SIG-M5 treated with dmso at 0.1 percent for 504 hours (cell line): Measurements from ENCODE around the gene C5orf24.
"Not testable (repeated sequence)": the region's sequence is repeated elsewhere in the genome, so short reads cannot be mapped to it uniquely, and the experiment has no call there.

Experiments
- DNase-seq: peaks from one replicate; lab custom pipeline; 2025; ENCODE audit not compliant: unreplicated experiment; lab: John Stamatoyannopoulos, UW

Gene C5orf24

DNA sequence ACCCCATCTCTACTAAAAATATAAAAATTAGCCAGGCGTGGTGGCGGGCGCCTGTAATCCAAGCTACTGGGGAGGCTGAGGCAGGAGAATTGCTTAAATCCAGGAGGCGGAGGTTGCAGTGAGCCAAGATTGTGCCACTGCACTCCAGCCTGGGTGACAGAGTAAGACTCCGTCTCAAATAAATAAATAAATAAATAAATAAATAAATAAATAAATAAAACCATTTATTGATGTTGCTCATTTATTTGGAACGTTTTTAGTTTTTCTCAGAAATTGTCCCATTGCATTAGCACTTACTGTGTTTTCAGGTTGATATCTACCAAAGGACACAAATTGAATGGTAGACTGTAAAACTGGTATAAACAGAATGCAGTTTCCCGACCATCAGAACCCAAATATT lies 10.7 kb downstream of the C5orf24 start:
- not testable (repeated sequence) for DNase-seq

DNA sequence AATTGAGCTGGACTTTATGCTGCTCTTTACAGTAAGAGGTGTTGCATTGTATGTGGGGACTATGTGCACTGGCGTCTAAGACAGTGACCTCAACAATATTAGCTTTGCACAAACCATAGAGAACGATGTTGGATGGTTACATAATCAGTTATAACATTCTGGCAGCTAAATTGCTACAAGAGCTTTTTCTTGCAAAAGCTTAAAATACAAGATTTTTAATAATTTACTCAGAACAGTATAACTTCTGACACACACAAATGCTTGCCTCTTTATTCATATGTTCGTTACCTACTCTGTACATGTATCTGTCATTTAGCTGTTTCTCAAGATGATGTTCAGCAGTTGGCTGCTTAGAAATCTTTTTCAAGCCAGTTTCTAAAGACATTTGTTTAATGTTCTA lies 11.6 kb downstream of the C5orf24 start:
- DNase-seq: no peak

DNA sequence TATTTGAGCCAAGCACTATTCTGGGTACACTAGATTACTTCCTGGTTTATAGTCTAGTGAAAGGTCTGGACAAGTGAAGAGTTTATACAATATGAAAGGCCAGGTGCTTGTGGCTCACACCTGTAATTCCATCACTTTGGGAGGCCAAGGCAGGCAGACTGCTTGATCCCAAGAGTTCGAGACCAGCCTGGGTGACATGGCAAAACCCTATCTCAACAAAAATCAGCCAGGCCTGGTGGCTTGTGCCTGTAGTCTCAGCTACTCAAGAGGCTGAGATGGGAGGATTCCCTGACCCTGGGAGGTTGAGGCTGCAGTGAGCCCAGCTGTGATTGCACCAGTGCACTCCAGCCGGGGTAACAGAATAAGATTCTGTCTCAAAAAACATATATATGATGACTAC lies 18.9 kb downstream of the C5orf24 start:
- no peak for DNase-seq

DNA sequence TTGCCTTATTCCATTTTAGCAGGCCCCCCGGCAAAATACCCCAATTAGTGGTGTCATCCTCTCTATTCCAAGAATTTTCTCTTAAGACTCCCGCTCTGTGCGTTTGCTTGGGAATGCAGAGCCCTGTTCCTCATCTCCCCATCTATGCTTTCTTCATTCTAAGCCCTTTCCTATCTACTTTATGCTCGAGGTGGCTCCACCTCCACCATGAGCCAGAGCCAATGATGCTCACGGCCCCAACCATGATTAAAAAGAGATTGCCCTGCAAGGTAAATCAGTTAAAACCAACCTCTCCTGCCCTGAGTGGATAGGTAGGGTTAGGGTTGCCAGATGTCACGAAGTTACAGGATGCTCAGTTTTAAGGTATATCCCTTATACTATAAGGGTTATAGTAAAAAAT lies 27.7 kb downstream of the C5orf24 start:
- no peak for DNase-seq

DNA sequence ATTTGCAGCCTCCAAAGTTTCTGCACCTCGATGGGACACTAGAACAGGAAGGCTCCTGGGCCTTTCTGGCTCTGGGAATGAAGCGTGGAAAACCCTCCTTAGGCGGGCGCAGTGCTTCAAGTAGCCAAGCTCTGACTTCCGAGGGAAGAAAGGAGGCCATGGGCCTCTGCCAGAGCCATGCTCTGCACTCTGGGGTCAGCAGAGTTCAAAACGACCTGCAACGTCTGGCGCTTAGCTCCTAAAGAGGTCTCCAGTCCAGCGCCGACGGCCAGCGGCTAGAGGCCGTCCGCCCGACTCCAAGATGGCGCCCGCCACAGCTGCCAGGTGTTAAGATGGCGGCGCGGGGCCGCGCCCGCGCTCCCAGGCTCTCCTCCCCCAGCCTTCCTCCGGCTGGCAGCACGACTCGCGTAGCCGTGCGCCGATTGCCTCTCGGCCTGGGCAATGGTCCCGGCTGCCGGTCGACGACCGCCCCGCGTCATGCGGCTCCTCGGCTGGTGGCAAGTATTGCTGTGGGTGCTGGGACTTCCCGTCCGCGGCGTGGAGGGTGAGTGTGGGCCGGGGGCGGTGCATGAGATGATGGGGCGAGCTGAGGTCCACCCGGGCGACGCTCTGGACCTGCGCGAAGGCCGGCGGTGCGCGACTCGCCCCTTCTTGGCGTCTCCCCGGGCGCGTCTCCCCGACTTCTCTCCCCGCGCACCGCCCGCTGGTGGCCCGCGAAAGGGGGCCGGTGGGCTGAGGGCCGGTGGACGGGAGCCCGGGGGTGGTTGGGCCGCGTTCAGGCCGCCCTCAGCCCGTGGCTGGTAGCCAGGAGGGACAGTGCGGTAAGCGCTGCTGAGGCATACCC lies 28.4 kb downstream of the C5orf24 start, which contains the start of gene TXNDC15:
Gene TXNDC15 (plus strand): TSS at position 385 of the 844 bp plus-strand sequence. CDS start 57 bp downstream, at position 442.
- peak; percentile 77 for DNase-seq

DNA sequence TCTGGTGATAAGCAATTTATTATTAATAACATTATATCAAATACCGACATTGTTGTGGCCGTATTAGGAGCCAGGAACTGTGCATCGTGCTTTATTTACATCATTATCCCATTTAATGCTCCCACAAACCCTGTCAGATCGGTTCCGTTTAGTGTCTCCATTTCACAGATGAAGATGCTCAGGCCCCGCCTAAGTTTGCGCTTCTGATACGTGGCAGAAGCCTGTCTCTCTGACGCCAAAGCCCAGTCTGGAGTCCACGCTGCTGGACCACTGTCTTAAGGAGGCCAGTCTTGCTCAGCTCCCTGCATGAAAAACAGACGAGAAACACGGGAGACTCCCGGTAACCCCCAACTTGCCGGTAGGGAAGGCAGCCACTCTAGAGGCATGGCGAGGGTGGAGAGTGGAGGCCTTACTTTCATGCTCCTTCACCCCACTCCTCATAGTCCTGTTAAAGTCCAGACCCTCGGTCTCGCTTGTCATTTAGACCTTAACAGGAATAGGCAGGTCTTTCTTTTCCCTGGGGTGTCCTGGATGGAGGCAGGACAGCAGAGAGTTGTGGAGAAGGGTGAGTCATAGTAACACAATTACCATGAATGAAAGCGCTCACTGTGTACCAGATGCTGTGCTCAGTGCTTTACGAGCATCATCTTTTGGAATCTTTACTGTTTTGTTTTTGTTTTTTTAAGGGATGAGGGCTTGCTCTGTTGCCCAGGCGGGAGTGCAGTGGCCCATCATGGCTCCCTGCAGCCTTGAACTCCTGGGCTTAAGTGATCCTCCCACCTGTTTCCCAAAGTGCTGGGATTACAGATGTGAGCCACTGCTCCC lies 29.3 kb downstream of the C5orf24 start:
- DNase-seq: peak; percentile 34

DNA sequence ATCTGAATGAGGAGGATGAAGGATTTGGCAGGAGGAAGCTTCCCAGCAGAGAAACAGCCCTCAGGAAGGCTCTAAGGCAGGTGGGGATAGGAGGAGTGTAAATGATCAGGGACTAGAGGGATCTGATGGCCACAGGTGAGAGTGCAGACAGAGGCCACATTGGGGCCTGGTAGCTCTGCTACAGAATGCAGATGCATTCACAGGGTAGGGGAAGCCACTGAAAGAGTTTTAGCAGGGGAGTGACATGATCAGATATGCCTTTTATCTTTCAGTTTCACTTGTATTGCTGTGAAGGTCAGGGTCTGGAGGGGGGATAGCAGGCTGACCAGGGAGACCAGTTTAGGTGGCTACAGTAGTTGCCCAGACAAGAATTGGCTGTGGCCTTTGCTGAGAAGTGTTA lies 31.4 kb downstream of the C5orf24 start:
- no peak for DNase-seq

DNA sequence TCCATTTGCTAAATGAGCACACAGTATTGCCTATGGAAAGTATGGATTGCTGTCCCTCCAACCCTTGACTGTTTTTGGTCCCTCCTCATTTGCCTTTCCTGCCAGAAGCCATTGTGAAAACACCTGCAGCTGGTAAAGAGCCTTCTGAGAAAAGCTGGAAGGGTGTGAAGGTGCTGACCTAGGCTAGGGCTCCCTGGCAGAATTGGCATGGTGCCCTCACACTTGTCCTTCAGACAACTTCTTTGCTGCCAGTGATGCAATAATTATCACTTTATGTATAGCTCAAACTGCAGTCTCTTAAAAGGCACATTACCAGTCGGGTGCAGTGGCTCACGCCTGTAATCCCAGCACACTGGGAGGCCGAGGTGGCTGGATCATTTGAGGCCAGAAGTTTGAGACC lies 32.6 kb downstream of the C5orf24 start:
- DNase-seq: no peak

DNA sequence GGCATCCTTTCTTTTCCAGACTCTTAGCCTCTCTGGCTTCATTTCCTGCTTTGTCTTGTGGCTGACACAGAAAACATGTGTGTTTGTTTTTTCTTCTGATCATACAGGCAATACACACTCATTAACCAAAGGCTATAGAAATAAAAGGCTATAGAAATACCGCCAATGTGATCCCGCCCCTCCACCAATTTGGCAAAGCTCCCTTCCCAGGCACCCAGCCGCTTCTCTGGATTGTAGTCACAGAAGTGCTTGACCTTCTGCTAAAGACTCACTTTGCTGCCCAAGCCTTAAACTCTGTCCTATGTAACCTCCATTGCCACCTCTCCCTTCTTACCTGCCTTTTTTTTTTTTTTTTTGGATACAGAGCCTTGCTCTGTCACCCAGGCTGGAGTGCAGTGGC lies 33.7 kb downstream of the C5orf24 start:
- no peak for DNase-seq

DNA sequence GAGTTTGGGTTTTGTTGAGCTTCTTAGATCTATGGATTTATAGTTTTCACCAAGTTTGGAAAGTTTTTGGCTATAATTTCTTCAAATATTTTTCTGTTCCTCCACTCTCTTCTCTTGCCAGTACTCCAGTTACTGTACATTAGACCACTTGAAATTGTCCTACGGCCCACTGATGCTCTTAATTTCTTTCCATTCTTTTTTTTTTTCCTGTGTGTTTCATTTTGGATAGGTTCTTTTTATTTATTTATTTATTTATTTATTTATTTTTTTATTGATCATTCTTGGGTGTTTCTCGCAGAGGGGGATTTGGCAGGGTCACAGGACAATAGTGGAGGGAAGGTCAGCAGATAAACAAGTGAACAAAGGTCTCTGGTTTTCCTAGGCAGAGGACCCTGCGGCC lies 35.2 kb downstream of the C5orf24 start:
- not testable (repeated sequence) for DNase-seq

DNA sequence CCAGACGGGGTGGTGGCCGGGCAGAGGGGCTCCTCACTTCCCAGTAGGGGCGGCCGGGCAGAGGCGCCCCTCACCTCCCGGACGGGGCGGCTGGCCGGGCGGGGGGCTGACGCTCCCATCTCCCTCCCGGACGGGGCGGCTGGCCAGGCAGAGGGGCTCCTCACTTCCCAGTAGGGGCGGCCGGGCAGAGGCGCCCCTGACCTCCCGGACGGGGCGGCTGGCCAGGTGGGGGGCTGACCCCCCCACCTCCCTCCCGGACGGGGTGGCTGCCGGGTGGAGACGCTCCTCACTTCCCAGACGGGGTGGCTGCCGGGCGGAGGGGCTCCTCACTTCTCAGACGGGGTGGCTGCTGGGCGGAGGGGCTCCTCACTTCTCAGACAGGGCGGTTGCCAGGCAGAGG lies 35.9 kb downstream of the C5orf24 start:
- DNase-seq: not testable (repeated sequence)

DNA sequence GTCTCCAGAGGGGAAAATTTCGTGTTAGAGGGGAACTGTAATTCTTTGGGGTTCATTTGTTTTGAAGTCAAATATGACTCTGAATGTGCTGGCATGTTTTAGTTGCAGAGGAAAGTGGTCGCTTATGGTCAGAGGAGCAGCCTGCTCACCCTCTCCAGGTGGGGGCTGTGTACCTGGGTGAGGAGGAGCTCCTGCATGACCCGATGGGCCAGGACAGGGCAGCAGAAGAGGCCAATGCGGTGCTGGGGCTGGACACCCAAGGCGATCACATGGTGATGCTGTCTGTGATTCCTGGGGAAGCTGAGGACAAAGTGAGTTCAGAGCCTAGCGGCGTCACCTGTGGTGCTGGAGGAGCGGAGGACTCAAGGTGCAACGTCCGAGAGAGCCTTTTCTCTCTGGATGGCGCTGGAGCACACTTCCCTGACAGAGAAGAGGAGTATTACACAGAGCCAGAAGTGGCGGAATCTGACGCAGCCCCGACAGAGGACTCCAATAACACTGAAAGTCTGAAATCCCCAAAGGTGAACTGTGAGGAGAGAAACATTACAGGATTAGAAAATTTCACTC lies 41.9 kb downstream of the C5orf24 start:
- DNase-seq: no peak

DNA sequence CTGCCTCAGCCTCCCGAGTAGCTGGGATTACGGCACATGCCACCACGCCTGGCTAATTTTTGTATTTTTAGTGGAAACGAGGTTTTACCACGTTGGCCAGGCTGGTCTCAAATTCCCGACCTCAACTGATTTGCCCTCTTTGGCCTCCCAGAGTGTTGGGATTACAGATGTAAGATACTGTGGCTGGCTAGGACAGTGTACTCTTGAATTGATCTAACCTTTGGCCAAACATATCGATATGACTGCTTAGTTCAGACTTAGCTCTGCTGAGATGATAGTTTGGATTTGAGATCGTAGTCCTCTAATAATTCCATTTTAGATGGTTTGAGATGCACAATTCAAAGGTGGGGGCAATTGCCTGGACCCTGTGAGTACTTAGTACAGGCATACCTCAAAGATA lies 43.6 kb downstream of the C5orf24 start:
- DNase-seq: no peak

DNA sequence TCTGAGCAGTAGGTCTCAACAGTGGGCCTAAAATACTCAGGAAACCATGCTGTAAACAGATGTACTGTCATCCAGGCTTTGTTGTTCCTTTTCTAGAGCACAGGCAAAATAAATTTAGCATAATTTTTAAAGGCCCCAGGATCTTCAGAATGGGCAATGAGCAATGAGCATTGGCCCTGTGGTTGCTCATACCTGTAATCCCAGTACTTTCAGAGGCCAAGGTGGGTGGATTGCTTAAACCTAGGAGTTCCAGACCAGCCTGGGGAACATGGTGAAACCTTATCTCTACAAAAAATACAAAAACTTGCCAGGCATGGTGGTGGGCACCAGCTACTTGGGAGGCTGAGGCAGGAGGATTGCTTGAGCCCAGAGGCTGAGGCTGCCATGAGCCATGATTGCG lies 45.7 kb downstream of the C5orf24 start:
- DNase-seq: no peak

DNA sequence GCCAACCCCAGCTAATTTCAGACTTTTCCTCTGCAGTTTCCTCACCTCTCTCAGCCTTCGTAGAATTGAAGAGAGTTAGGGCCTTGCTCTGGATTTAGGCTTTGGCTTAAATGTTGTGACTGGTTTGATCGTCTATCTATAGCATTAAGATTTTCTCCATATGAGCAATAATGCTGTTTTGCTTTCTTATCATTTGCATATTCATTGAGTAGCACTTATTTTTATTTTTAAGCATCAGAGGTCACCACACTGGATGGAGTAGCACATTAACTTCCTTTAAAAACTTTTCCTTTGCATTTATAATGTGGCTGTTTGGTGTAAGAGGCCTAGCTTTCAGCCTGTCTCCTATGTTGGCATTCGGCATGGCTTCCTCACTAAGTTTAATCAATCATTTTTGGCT lies 46.5 kb downstream of the C5orf24 start:
- DNase-seq: no peak

DNA sequence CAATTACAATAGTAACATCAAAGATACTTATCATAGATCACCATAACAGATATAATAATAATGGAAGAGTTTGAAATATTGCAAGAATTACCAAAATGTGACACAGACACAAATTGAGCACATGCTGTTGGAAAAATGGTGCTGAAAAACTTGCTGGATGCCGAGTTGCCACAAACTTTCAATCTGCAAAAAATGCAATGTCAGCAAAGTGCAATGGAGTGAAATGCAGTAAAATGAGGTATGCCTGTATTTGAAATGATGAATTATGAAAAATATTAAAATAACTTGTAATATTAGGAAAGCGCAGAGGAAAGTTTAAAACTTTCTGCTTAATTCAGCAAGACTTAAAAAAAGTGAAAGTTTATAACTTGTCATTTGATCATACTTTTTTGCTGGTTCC lies 47.2 kb downstream of the C5orf24 start:
- DNase-seq: no peak

DNA sequence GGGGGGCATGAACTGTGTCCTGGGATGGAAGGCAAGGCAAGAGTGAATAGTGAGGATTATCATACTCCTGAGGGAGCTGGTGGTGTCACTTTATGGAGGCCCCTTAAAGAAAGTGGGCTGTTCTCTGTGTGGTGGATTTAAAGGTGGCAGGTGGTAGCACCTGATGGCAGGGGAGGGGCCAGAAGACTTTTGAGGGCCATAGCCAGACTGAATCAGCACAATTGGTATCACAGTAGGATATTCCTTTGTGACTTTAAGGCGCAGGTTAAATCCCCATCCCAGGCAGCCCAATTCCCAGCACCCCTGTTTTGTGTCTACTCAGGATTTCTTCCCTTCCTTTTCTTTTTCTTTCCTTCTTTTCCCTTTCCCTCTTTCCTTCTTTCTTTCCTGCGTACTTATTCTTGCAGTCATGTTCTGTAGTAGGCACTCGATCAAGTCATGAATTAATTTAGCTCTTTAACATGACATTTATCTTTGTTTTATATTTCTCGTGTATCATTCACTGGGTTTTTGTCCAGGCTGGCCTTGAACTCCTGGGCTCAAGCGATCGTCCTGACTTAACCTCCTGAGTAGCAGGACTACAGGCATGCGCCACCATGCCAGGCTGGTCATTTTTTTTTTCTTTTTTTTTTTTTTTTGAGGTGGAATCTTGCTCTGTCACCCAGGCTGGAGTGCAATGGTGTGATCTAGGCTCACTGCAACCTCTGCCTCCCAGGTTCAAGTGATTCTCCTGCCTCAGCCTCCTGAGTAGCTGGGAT lies 48.2 kb downstream of the C5orf24 start:
- no peak for DNase-seq

DNA sequence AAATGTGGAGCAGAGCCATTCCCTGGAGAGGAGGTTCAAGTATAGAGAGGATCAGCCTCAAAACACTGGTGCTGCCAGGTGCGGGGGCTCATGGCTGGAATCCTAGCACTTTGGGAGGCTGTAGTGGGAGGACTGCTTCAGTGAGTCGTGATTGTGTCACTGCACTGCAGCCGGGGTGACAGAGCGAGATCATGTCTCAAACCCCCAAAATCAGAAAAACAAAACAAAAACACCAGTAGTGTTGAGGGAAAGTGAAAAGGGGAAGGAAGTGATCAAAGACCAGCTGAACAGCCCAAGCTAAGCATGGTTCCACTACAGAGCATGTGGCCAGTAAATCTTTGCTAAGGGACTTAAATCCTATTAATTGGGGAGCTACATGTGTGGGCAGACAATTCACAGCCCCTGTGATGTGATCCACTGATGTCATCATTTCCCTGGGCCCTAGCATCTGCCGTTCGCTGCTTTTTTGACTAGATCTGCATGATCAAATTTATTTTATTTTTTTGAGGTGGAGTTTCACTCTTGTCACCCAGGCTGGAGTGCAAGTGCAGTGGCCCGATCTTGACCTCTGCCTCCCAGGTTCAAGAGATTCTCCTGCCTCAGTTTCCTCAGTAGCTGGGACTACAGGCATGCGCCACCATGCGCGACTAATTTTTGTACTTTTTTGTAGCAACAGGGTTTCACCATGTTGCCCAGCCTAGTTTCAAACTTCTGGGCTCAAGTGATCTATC lies 56.5 kb downstream of the C5orf24 start:
- DNase-seq: peak; percentile 58

DNA sequence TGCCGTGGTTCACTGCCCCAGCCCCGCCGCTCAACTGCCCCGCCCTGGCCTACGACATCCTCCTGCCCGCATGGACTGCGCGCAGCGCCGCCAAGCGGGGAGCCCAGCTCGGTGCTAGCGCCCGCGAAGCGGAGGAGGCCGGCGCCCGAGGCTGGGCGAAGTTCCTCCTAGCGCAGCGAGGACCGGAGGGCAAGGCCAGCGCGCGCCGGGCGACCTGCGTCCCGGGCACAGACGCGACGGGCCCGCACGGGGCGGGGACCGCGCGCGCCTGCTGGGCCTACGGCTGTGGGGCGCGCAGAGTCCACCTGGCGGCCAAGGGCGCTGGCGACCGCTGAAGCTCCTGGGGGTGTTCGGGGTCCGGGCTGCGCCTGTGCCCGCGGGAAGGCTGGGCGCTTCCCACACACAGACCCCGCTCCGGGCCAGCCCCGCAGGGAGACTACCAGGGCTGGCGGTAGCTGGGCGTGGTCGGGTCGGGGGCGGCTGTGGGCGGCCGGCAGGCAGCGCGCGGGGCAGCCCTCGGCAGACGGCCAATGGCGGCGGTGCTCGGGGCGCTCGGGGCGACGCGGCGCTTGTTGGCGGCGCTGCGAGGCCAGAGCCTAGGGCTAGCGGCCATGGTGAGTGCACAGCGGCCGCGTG lies 59.0 kb downstream of the C5orf24 start, which contains the start of gene PCBD2:
Gene PCBD2 (plus strand): TSS at position 522 of the 636 bp plus-strand sequence. CDS start 9 bp downstream, at position 531.
- peak; percentile 92 for DNase-seq
